Embryonic facial prominence (tissue), 1 donor: Measurements from ENCODE around the gene AIM2.

Experiments
- DNase-seq: peaks from one replicate; pipeline ENCODE4 v3.0.0-alpha.2; 2016; ENCODE audit errors: extremely low spot score

Gene AIM2

DNA sequence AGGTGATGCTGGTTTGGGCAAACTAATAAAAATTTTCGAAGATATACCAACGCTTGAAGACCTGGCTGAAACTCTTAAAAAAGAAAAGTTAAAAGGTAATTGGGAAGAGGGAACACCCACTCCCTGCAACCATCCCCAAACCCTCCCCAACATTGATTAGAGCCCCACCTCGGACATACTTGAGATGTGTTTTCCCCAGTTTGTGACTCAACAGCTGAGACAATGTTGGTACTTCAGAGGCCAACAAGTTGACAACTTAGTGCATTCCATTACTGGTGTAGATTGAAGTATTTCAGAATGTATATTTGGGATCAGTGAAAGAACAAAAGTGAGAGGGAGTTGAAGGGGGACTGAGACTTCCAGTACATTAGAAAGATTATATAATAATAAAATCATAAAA, 61.7 kb downstream of the AIM2 start:
- no peak for DNase-seq

DNA sequence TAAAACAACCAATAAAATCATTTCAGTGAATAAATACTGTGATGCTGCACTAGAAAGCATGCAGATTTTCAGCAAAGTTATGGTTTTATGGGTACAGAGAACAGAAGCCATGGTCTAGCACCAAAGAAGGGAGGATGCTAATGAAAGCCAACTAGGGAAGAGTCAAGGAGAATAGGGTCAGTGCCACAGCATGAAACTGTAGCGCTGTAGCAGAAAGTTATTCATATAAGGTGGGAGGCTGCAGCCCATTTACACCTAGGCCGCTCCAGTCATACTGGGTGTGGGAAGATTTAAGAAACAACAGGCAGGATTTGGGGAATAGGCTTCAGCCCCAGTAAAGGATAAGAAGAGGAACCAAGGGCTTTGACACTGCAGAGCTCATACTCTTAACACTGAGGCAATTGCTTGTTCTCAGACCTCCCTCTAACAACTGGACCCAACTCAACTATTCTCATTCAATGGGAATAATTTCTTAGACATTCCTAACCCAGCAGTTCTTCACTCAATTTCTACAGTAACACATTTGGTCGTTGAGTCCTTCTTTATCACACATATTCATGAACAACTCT, 62.5 kb downstream of the AIM2 start:
- no peak for DNase-seq

DNA sequence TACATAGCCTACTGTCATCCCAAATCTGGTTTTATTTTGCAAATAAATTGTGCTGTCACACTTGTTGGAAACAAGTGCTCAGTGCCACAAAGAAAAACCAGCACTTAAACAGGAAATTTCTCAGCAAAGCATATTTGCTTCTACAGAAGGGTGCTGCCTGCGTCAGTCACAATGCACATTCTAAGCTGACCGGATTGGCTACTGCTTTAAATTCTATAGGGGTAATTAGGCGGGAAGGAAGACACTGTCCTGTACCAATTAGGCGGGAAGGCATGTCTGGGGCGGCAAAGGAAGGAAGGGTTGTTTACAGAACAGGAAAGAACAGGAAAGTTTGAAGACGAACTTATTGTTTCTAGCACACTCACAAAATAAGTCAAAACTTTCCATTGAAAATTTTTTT, 64.1 kb downstream of the AIM2 start:
- DNase-seq, result no peak
